ENCODE results near the gene PRR30. TPM values are rescaled to one million over a fixed set of nuclear protein-coding genes. Genes with fewer than 3 reads are reported as not detected.

PRR30 gene
- polyA plus RNA-seq, 1 of the 3 experiments (the other 2 are of a cell fraction) = not detected

- no peaks in the 10 kb centered on the region for H3F3A ChIP-seq (replicated peaks; ENCODE audit: insufficient read depth)
- H3K4me2 ChIP-seq = no peak overlapping the region
- H3K79me2 ChIP-seq (ENCODE audit: insufficient read depth) = peaks cover 9% of the 10 kb centered on the region
- H2AFZ ChIP-seq (ENCODE audit: low read depth) = no peak overlapping the region
- H3K4me3 ChIP-seq (ENCODE audit: low read depth in 2 of 2, low read length in 1 of 2) = no peak overlapping the region
- H3K9me2 ChIP-seq = no peaks in the 10 kb centered on the region
- WGBS (ENCODE audit: low lambda C conversion rate) = 84% methylated on average over 9 of the region's 9 CpGs
- no peak overlapping the region for H3K9ac ChIP-seq
- H3K36me3 ChIP-seq (replicated peaks in 1 of 2; ENCODE audit: control insufficient read depth in 1 of 2, insufficient read depth in 2 of 2, low read length in 1 of 2) = peaks cover 9 to 32% of the 10 kb centered on the region in 2 experiments
- H4K20me1 ChIP-seq (ENCODE audit: insufficient read depth) = peaks cover 4% of the 10 kb centered on the region; the same call in 1 of the 2 replicates
- H3K4me1 ChIP-seq (ENCODE audit: control insufficient read depth in 1 of 2, insufficient read depth in 2 of 2, low read depth in 1 of 2, low read length in 1 of 2) = peaks cover 3 to 15% of the 10 kb centered on the region in 2 experiments; a peak in 2 of 4 replicates
- DNase-seq = no peak
- no peaks in the 10 kb centered on the region for H3K27me3 ChIP-seq (ENCODE audit: insufficient read depth)
- ChIA-PET CTCF (interaction anchor here (1.0 to 1.4 kb wide), 4 partner anchors 32 to 175 kb away, joined by 3 to 6 read pairs (median 4); no protein-coding TSS in a partner anchor), POLR2A (no interaction called here)
- TF ChIP-seq MXI1 (IDR thresholded peaks at IDR 0.05; ENCODE audit: low read depth, low read length) (no peak), CHD2 (IDR thresholded peaks at IDR 0.05; ENCODE audit: low read length, partially characterized antibody) (no peak), NRF1 (IDR thresholded peaks at IDR 0.05; ENCODE audit: low read depth, low read length) (no peak), RCOR1 (IDR thresholded peaks at IDR 0.05; ENCODE audit: low read length) (no peak), SIN3A (IDR thresholded peaks at IDR 0.05; ENCODE audit: borderline replicate concordance, low read depth, low read length) (no peak)
- no peaks in the 10 kb centered on the region for H3K9me3 ChIP-seq
- H3K27ac ChIP-seq (ENCODE audit: low read depth in 2 of 2, low read length in 1 of 2) = no peak overlapping the region
Measured at GRCh38 chr2:27127883-27128667, 11.1 kb downstream of the PRR30 start.

GRCh38 chr2:27126252-27126710 is 12.9 kb downstream of the PRR30 start:
- H3F3A ChIP-seq (replicated peaks; ENCODE audit: insufficient read depth) = no peaks in the 10 kb centered on the region
- peaks cover 0 to 14% of the 10 kb centered on the region in 2 experiments; a peak in 1 of 4 replicates for H3K4me1 ChIP-seq (ENCODE audit: control insufficient read depth in 1 of 2, insufficient read depth in 2 of 2, low read depth in 1 of 2, low read length in 1 of 2)
- H3K9me2 ChIP-seq = no peaks in the 10 kb centered on the region
- ChIA-PET CTCF (interaction anchor here (0.7 to 1.8 kb wide), 4 partner anchors 38 to 177 kb away, joined by 3 to 6 read pairs (median 4); no protein-coding TSS in a partner anchor), POLR2A (interaction anchor here (1.2 kb wide), 1 partner anchor 39 kb away, joined by 5 read pairs; the partner anchor contains the start of gene KHK)
- H3K36me3 ChIP-seq (replicated peaks in 1 of 2; ENCODE audit: control insufficient read depth in 1 of 2, insufficient read depth in 2 of 2, low read length in 1 of 2) = peaks cover 0 to 17% of the 10 kb centered on the region in 2 experiments
- H2AFZ ChIP-seq (ENCODE audit: low read depth) = no peak overlapping the region
- H3K79me2 ChIP-seq (ENCODE audit: insufficient read depth) = no peaks in the 10 kb centered on the region
- no peaks in the 10 kb centered on the region for H3K27me3 ChIP-seq (ENCODE audit: insufficient read depth)
- H3K4me2 ChIP-seq = no peak overlapping the region
- H3K9me3 ChIP-seq = no peaks in the 10 kb centered on the region
- H4K20me1 ChIP-seq (ENCODE audit: insufficient read depth) = no peaks in the 10 kb centered on the region
- H3K4me3 ChIP-seq (ENCODE audit: low read depth in 2 of 2, low read length in 1 of 2) = no peak overlapping the region
- H3K9ac ChIP-seq = no peak overlapping the region
- no peak for DNase-seq
- no peak overlapping the region for H3K27ac ChIP-seq (ENCODE audit: low read depth in 2 of 2, low read length in 1 of 2)
- WGBS (ENCODE audit: low lambda C conversion rate) = 67% methylated on average over 5 of the region's 5 CpGs
- TF ChIP-seq EP300 (IDR thresholded peaks at IDR 0.05; ENCODE audit: borderline replicate concordance in 1 of 2, low read depth in 1 of 2, low read length in 1 of 2) (no peak), RXRA (IDR thresholded peaks at IDR 0.05; ENCODE audit: borderline replicate concordance, low read depth) (no peak)

GRCh38 chr2:27125104-27125503 is 14.1 kb downstream of the PRR30 start:
- Histone ChIP-seq H3K79me2 (ENCODE audit: insufficient read depth) (no peaks in the 10 kb centered on the region), H3K9me2 (no peaks in the 10 kb centered on the region), H3K27ac (ENCODE audit: low read depth in 2 of 2, low read length in 1 of 2) (no peak overlapping the region), H3K4me1 (ENCODE audit: control insufficient read depth in 1 of 2, insufficient read depth in 2 of 2, low read depth in 1 of 2, low read length in 1 of 2) (peaks cover 0 to 14% of the 10 kb centered on the region in 2 experiments; a peak in 1 of 4 replicates), H4K20me1 (ENCODE audit: insufficient read depth) (no peaks in the 10 kb centered on the region), H3K4me2 (no peak overlapping the region), H3K36me3 (replicated peaks in 1 of 2; ENCODE audit: control insufficient read depth in 1 of 2, insufficient read depth in 2 of 2, low read length in 1 of 2) (peaks cover 0 to 6% of the 10 kb centered on the region in 2 experiments), H3K4me3 (ENCODE audit: low read depth in 2 of 2, low read length in 1 of 2) (no peak overlapping the region), H3K9me3 (no peaks in the 10 kb centered on the region), H3K9ac (no peak overlapping the region), H2AFZ (ENCODE audit: low read depth) (no peak overlapping the region), H3F3A (replicated peaks; ENCODE audit: insufficient read depth) (peaks cover 3% of the 10 kb centered on the region), H3K27me3 (ENCODE audit: insufficient read depth) (no peaks in the 10 kb centered on the region)
- POLR2A ChIA-PET = interaction anchor here (0.8 kb wide), 1 partner anchor 25 kb away, joined by 3 read pairs; no protein-coding TSS in a partner anchor
- whole genome bisulfite sequencing (ENCODE audit: low lambda C conversion rate) = 86% methylated on average over 3 of the region's 3 CpGs
- DNase-seq = no peak
- CTCF ChIA-PET = interaction anchor here (0.8 to 2.5 kb wide), 7 partner anchors 9 to 539 kb away, joined by 3 to 20 read pairs (median 7); partner anchors contain the start of genes PREB and SLC4A1AP
- TF ChIP-seq YY1 (IDR thresholded peaks at IDR 0.05; ENCODE audit: low read depth) (no peak), POLR2AphosphoS5 (IDR thresholded peaks at IDR 0.05; ENCODE audit: low read depth, low read length) (no peak), RFX5 (IDR thresholded peaks at IDR 0.05; ENCODE audit: low read length) (no peak), GABPA (IDR thresholded peaks at IDR 0.05; ENCODE audit: low read depth) (no peak), CTCF (IDR thresholded peaks at IDR 0.05) (no peak), REST (IDR thresholded peaks at IDR 0.05; ENCODE audit: low read depth, low read length) (no peak), MXI1 (IDR thresholded peaks at IDR 0.05; ENCODE audit: low read depth, low read length) (no peak), NFIC (IDR thresholded peaks at IDR 0.05; ENCODE audit: borderline replicate concordance) (no peak), FOXM1 (IDR thresholded peaks at IDR 0.05; ENCODE audit: low read depth) (no peak)

Data from SK-N-SH (cell line).